Measurements from ENCODE around the gene MCTP1.

The MCTP1 gene

DNA sequence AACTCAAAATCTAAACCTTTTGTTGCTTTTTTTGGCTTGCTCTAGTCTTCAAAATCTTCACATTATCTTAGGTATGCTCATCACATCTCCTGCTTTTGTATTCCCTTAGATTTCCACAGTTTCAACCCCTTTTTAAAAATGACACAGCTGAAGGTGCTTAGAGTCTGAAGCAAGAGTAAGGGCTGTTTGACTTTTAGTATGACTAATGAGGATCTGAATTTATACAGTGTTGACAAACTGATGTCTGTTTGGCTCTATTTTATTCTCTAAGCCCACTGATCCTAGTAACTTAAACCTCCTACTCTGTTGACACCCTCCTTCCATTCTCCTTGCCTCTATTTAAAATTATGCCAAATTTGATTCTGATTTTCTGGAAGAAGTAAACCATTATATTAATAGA, 200.1 kb downstream of the MCTP1 start:
- TF ChIP-seq CTCF (IDR thresholded peaks at IDR 0.05; ENCODE audit: low read length, missing control alignments) = no peak
- no peak for DNase-seq (ENCODE audit: low read depth)
- no peak overlapping the region for H3K4me3 ChIP-seq (replicated peaks; ENCODE audit: low read depth, low read length)

- H3K4me3 ChIP-seq (replicated peaks; ENCODE audit: low read depth, low read length) = no peak overlapping the region
- DNase-seq (ENCODE audit: low read depth) = no peak
- TF ChIP-seq CTCF (IDR thresholded peaks at IDR 0.05; ENCODE audit: low read length, missing control alignments) = no peak
These were observed 201.3 kb downstream of the MCTP1 start for GRCh38 chr5:95083606-95084005.

GRCh38 chr5:95081982-95082381, 202.9 kb downstream of the MCTP1 start:
- peak; percentile 69 for DNase-seq (ENCODE audit: low read depth)
- H3K4me3 ChIP-seq (replicated peaks; ENCODE audit: low read depth, low read length) = peak overlapping the region; percentile 4
- TF ChIP-seq CTCF (IDR thresholded peaks at IDR 0.05; ENCODE audit: low read length, missing control alignments) = no peak

- no peak for TF ChIP-seq CTCF (IDR thresholded peaks at IDR 0.05; ENCODE audit: low read length, missing control alignments)
- DNase-seq (ENCODE audit: low read depth) = peak; percentile 91
- peak overlapping the region; percentile 53 for H3K4me3 ChIP-seq (replicated peaks; ENCODE audit: low read depth, low read length)
These were observed 203.4 kb downstream of the MCTP1 start for GRCh38 chr5:95081500-95081960.

DNA sequence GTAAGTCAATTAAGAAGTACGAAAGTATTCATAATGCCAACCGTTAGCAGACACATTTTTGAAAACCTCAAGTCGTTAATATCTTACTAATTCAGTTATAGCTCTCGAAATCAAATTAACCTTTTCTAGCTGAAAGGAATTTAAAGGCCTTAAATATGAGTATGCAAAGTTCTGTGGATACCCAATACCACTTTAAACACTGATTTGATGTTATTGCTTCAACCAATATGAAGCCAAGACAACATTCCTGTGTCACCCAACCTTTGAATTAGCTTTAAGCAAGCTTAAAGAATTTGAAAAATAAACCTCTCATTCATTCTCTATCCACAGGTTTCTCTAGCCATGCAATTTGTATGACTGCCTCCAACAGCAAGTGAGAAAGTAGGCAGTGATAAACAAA, 204.5 kb downstream of the MCTP1 start:
- DNase-seq (ENCODE audit: low read depth) = peak; percentile 5
- peak overlapping the region; percentile 53 for H3K4me3 ChIP-seq (replicated peaks; ENCODE audit: low read depth, low read length)
- no peak for TF ChIP-seq CTCF (IDR thresholded peaks at IDR 0.05; ENCODE audit: low read length, missing control alignments)

DNA sequence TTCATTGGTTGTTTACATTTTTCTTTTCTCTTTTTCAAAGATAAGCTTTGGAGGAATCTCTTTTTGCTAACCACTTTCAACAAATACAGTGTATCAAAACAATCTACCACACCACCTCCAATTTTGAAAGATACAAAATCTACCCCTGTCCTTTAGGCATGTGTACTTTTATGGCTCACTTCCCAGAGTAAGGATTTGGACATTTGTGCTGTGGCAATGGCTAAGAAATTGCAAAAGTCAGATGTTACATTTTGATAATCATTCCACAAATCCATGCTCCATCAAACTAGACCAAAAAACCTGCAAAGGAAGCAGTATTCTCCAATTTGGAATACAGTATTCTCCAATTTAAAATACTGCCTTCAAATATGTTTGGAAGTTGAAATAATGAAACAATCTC, 204.9 kb downstream of the MCTP1 start:
- H3K4me3 ChIP-seq (replicated peaks; ENCODE audit: low read depth, low read length) = peak overlapping the region; percentile 53
- TF ChIP-seq CTCF (IDR thresholded peaks at IDR 0.05; ENCODE audit: low read length, missing control alignments) = no peak
- DNase-seq (ENCODE audit: low read depth) = peak; percentile 8

DNA sequence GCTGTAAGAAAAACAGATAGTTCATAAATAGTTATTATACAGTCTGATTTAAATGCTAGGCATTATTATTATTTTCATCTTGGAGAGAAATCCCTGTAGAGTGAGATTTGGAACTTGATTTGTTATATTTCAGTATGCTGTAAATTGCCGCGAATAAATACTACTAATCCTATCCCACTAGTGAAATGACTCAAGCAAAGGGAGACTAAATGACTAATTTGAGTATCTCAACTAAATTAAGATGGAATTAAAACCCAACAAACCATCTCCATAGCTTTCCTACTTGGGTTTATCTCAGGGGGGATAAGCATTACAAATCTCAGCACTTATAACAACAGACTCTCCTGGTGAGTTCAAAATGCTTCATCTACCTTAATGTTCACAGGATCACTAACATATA, 206.0 kb downstream of the MCTP1 start:
- H3K4me3 ChIP-seq (replicated peaks; ENCODE audit: low read depth, low read length) = no peak overlapping the region
- TF ChIP-seq CTCF (IDR thresholded peaks at IDR 0.05; ENCODE audit: low read length, missing control alignments) = no peak

More for the DNA sequence above, 206.0 kb downstream of the MCTP1 start:
- no peak for DNase-seq (ENCODE audit: low read depth)
